Natural killer cell (primary cell): ENCODE results near the gene METTL8. TPM values are rescaled to one million over a fixed set of nuclear protein-coding genes. Genes with fewer than 3 reads are reported as not detected.

Source experiments
- ATAC-seq, 3 donors: fragments of 150-1000 bp in 2 of 3; fragments of 200-7000 bp in 1 of 3; cut with Tn5 transposase; 1 replicate in 1 of 3; 2 replicates in 2 of 3; pipeline ENCODE4 v1.10.0; 2021; ENCODE audit warnings: mild to moderate bottlenecking in 2 of 3, moderate library complexity in 2 of 3
- DNase-seq, 2 donors: peaks; one replicate each; pipeline versions ENCODE4 v3.0.0 to v3.0.0-alpha.2; 2013 to 2021; ENCODE audit warnings: mixed read lengths in 1 of 2
- H3K27ac ChIP-seq: one replicate; pipeline ENCODE4 v1.5.1; 2013; ENCODE audit warnings: mild to moderate bottlenecking, low read length
- H3K27me3 ChIP-seq: one replicate; pipeline ENCODE4 v1.6.1; 2013; ENCODE audit warnings: low read length; ENCODE audit not compliant: control insufficient read depth, insufficient read depth
- H3K36me3 ChIP-seq: one replicate; pipeline ENCODE4 v1.6.1; 2013; ENCODE audit warnings: low read length; ENCODE audit not compliant: control insufficient read depth, insufficient read depth
- H3K4me1 ChIP-seq: one replicate; pipeline ENCODE4 v1.6.1; 2013; ENCODE audit warnings: low read length; ENCODE audit not compliant: control insufficient read depth, insufficient read depth
- H3K4me3 ChIP-seq: one replicate; pipeline ENCODE4 v1.5.1; 2013; ENCODE audit warnings: low read length
- H3K9me3 ChIP-seq: one replicate; pipeline ENCODE4 v1.6.1; 2013; ENCODE audit warnings: low read length; ENCODE audit not compliant: control insufficient read depth, insufficient read depth
- H3K27ac Mint-ChIP-seq, 2 donors: one replicate each; pipeline ENCODE4 v1.8.0; 2022; ENCODE audit warnings: mild to moderate bottlenecking in 2 of 2, mixed read lengths in 2 of 2, moderate library complexity in 1 of 2
- H3K27me3 Mint-ChIP-seq, 2 donors: one replicate each; pipeline ENCODE4 v1.8.0; 2022; ENCODE audit warnings: low read depth in 2 of 2, mixed read lengths in 2 of 2
- H3K36me3 Mint-ChIP-seq: one replicate; pipeline ENCODE4 v1.8.0; 2022; ENCODE audit warnings: mixed read lengths
- H3K4me1 Mint-ChIP-seq, 2 donors: one replicate each; pipeline ENCODE4 v1.8.0; 2022; ENCODE audit warnings: mixed read lengths in 2 of 2
- H3K4me3 Mint-ChIP-seq: one replicate; pipeline ENCODE4 v1.8.0; 2022; ENCODE audit warnings: mild to moderate bottlenecking, moderate library complexity, mixed read lengths
- H3K9me3 Mint-ChIP-seq, 2 donors: one replicate each; pipeline ENCODE4 v1.8.0; 2022; ENCODE audit warnings: mixed read lengths in 2 of 2
- WGBS: methylation state at CpG from one replicate; pipeline ENCODE4 v1.1.7; 2013; ENCODE audit warnings: missing lambda C conversion rate; ENCODE audit not compliant: insufficient coverage; 5-methylcytosine and 5-hydroxymethylcytosine counted together
- intact Hi-C: fragments of 100-400 bp; cut with micrococcal nuclease; formaldehyde crosslinking; loops from one replicate; pipeline ENCODE4 v1.14.2; 2022
- total RNA-seq, 4 donors: library from RNA; stranded (reverse); fragments of 120-200 nt in 1 of 4; gene quantifications; one replicate each; pipeline versions ENCODE4 v1.2.3 to v1.2.4, GENCODE V29; 2013 to 2022
- TF ChIP-seq, protein P1 (sequence below): fragments of 200-600 bp; IDR thresholded peaks from one replicate; pipeline ENCODE4 v1.8.0; 2022; ENCODE audit warnings: antibody characterized with exemption

The METTL8 gene
- total RNA-seq, 3 donors from 2014 or later (not counting 1 experiment from before 2014, with no cell fraction given): 14.3 to 16.7 (median 15.2) TPM

DNA sequence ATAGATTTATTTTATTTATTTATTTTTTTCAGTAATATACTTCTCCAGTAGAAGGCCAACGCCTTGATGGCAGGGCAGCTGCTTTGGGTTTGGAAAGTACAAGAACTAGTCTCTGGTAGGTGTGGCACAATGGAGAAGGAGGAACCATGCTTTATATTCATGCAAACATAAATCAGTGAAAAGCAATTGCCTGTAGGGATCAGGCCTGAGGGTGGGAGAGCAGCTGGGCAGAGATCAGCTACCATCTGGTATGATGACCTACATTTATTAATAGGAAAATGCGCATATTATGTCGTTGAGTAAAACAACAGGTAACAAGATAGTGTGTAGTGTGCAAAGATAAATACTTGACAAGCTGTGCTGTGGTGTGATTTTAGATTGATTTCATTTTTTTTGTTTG is 152.7 kb downstream of the METTL8 start:
- WGBS: 100% methylated on average over 3 of the region's 3 CpGs
- H3K4me1 ChIP-seq: no peaks in the 10 kb centered on the region
- Mint-ChIP-seq H3K9me3 (no peaks in the 10 kb centered on the region), H3K27ac (no peak overlapping the region), H3K4me3 (no peak overlapping the region), H3K36me3 (no peaks in the 10 kb centered on the region), H3K4me1 (no peaks in the 10 kb centered on the region), H3K27me3 (peaks cover 0 to 7% of the 10 kb centered on the region in 2 donors)
- H3K27ac ChIP-seq: no peak overlapping the region
- DNase-seq: no peak
- H3K4me3 ChIP-seq: no peak overlapping the region
- H3K9me3 ChIP-seq: no peaks in the 10 kb centered on the region
- intact Hi-C loops: no loop called here
- no peaks in the 10 kb centered on the region for H3K27me3 ChIP-seq
- no peaks in the 10 kb centered on the region for H3K36me3 ChIP-seq
- TF ChIP-seq, protein P1, sequence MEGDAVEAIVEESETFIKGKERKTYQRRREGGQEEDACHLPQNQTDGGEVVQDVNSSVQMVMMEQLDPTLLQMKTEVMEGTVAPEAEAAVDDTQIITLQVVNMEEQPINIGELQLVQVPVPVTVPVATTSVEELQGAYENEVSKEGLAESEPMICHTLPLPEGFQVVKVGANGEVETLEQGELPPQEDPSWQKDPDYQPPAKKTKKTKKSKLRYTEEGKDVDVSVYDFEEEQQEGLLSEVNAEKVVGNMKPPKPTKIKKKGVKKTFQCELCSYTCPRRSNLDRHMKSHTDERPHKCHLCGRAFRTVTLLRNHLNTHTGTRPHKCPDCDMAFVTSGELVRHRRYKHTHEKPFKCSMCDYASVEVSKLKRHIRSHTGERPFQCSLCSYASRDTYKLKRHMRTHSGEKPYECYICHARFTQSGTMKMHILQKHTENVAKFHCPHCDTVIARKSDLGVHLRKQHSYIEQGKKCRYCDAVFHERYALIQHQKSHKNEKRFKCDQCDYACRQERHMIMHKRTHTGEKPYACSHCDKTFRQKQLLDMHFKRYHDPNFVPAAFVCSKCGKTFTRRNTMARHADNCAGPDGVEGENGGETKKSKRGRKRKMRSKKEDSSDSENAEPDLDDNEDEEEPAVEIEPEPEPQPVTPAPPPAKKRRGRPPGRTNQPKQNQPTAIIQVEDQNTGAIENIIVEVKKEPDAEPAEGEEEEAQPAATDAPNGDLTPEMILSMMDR: no peak
- no peak for ATAC-seq

DNA sequence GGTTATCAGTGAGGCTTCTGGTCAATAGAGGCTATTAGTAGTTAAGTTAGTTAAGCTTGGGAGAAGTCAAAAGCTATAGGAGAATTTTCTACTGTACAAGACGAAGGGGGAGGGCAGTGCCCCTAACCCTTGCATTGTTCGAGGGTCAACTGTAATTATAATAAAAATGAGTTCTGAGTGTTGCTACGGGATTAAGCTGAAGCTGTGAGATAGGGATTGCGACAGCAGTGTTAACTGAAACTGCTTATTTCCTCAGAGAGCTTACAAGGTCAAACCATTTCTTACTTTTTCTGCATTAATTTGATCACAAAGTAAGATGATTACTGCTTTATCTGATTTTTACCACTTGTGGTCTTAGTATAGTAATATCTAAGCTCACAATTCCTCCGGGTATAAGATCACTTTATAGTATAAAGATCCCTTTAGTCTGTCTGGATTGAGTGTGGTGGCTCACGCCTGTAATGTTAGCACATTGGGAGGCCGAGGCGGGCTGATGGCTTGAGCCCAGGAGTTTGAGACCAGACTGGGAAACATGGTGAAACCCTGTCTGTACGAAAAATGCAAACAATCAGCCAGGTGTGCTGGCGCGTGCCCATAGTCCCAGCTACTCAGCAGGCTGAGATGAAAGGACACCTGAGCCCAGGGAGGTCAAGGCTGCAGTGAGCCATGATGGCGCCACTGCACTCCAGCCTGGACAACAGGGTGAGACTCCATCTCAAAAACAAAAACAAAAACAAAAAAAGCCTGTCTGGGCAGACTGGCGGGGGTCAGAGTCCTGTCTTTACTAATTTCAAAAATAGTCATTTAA is 153.6 kb downstream of the METTL8 start:
- TF ChIP-seq, protein P1: no peak
- H3K27me3 ChIP-seq: no peaks in the 10 kb centered on the region
- Mint-ChIP-seq H3K4me3 (no peak overlapping the region), H3K4me1 (no peaks in the 10 kb centered on the region), H3K27ac (no peak overlapping the region), H3K9me3 (no peaks in the 10 kb centered on the region), H3K36me3 (no peaks in the 10 kb centered on the region), H3K27me3 (peaks cover 0 to 7% of the 10 kb centered on the region in 2 donors)
- no peaks in the 10 kb centered on the region for H3K9me3 ChIP-seq
- H3K4me3 ChIP-seq: no peak overlapping the region
- DNase-seq: no peak
- intact Hi-C loops: no loop called here
- 91% methylated on average over 12 of the region's 13 CpGs for WGBS
- H3K36me3 ChIP-seq: no peaks in the 10 kb centered on the region
- ATAC-seq: no peak
- no peaks in the 10 kb centered on the region for H3K4me1 ChIP-seq
- no peak overlapping the region for H3K27ac ChIP-seq

DNA sequence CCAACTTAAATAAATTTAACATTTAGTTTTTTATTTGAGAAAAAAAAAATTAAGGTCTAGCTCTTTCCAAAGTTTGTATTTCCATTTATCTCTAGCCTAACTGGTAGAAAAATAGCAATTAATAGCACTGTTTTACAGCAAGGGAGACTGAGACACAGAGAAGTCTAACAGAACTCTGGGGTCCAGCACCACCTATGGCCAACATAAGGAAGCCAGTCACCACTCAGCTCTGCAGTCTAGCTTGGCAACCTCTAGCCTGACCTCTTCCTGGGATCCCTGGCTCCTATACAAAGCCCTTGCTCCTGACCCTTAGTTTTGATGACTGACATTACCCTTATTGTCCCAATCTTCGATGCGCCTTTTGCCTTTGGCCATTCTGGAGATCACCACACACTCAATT is 159.0 kb downstream of the METTL8 start:
- intact Hi-C loops: no loop called here
- Histone ChIP-seq H3K36me3 (no peaks in the 10 kb centered on the region), H3K4me1 (no peaks in the 10 kb centered on the region), H3K9me3 (no peaks in the 10 kb centered on the region), H3K4me3 (no peak overlapping the region), H3K27ac (no peak overlapping the region), H3K27me3 (no peaks in the 10 kb centered on the region)
- Mint-ChIP-seq H3K36me3 (no peaks in the 10 kb centered on the region), H3K27me3 (peaks cover 0 to 3% of the 10 kb centered on the region in 2 donors), H3K4me3 (no peak overlapping the region), H3K4me1 (no peaks in the 10 kb centered on the region), H3K9me3 (no peaks in the 10 kb centered on the region), H3K27ac (no peak overlapping the region)
- ATAC-seq (no peak), DNase-seq (peak in 1 of 2 donors; percentile 7)
- WGBS: 100% methylated on average over 2 of the region's 2 CpGs
- TF ChIP-seq, protein P1: no peak
